Activated CD4-positive, alpha-beta T cell treated with anti-CD3 and anti-CD28 coated beads, Interleukin-2, amount 50 U/mL, for 48 hours (primary cell): ENCODE results near the gene REEP2.

ENCODE experiments used
- DNase-seq, 2 experiments: peaks; one replicate each; pipeline ENCODE4 v3.0.0-alpha.2; 2020

REEP2 gene

DNA sequence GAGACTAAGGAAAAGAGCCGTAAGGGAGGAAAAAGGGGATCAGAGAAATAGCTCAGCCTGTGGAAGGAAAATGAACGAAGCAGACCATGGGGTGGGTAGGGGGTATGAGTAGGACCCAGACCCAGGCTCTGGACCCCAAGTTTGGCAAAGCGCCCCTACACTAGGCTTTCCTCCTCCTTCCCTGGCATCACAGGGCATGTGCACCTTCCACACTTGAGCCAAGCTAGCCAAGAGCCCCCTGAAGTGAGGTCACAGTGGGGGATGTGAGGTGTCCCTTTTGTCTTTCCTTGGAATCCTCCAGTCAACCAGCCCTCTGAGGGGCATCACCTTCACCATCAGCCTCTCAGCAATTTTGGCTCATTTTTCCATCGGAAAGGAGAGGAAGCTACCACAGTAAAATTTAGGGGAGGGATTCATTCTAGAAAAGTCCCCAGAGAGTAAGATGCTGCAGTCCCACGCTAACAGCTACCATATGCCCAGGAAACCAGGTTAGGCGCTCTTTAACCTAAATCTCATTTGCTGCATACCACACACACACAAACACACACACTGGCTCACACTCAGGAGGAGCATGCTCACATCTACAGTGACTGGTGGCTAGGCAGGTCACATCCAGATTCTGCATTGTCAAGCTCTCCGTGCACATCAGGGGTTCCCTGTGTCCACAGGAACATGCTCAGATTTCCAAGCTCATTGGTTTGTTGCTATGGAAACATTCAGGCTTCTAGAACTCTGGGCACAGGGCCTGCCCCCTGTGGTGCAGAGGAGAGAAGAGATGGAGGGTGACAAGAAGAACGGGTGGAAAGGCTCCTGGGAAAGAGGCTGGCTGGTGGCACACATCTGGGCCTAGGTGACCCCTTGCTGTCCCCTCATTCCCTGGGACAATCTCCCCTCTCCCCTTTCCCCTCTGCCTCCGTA lies 9.9 kb downstream of the REEP2 start:
- no peak for DNase-seq

DNA sequence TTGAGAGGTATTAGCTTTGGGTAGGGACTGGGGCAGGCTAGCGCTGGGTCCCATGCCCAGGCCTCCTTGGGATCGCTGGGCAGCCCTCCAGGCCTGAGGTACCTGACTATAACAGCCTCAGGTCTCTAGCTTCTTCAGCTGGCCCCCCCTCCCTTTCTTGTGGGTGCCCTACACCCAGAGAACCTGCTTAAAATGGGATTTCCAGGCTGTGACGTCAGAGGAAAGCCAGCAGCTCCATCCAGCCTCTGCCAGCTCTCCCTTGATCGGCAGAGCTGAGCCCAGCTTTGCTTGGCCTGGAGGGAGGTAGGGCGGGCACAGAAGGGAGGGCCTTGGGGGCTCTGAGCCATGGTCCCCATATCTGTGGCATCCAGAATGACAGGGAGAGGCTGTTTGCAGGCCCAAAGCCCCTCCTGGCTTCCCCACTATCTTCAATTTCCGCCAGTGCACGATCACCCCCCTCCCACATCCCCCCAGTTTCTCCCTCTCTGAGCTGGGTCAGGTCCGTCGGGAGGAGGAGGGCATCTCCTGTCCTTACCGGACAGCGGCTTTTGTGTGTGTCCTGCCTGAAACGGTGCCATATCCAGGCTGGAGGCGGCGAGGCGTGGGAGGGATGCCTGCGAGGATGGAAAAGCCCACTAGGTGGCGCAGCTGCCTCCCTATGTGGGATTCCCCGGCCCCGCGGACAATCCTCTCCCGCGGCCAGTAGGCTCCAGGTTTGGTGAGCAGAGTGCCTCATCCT lies 10.8 kb downstream of the REEP2 start:
- DNase-seq = peak; percentile 92 to 94

DNA sequence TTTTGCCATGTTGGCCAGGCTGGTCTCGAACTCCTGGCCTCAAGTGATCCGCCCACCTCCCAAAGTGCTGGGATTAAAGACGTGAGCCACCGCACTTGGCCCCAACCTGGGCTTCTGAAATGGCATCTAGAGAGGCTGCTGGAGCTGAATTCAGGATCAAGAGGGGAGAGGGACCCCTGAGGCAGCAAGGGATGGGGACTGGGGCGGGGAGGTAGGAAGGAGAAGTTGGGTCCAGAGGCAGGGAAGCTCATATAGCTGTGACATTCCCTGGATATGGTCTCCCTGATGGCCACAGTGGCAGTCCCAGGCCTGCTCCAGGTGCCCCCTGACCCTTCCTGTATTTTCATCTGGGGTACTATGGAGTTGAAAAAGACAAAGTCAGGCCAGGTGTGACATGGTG lies 12.1 kb downstream of the REEP2 start:
- DNase-seq = no peak

DNA sequence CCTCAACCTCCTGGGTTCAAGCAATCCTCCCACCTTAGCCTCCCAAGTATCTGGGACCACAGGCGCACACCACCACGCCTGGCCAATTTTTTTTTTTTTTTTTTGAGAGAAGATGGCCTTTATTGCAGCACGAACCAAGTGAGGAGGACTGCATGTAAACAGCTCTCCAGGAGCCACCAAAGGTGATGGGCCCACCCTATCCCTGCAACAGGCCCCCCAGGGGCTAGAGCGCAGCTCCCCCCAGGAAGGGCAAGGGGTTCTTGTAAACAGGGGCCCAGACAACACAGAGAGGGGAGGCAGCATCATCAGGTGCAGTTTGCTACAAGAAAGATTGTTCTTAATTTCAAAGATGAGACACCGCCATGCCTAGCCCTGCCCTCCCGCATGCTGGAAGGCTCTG lies 13.9 kb downstream of the REEP2 start:
- DNase-seq = no peak

DNA sequence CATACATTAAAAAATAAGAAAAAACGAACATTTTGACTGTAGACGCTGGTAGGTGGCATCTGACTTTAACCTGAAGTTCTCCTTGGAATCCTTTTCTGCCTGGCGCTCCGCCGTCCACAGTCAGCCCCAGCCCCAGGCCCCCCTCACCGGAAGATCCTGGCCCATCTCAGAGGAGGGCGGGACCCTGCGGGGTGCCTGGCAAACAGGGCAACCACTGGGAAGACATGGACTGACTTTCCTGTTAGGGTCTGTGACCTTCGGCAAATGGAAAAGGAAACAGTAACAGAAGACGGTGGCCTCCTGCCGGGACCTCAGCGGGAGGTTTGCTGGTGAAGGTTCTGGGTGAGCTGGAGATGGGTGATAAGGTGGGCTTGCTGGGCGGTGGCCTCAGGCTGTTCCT lies 14.7 kb downstream of the REEP2 start:
- DNase-seq = no peak

DNA sequence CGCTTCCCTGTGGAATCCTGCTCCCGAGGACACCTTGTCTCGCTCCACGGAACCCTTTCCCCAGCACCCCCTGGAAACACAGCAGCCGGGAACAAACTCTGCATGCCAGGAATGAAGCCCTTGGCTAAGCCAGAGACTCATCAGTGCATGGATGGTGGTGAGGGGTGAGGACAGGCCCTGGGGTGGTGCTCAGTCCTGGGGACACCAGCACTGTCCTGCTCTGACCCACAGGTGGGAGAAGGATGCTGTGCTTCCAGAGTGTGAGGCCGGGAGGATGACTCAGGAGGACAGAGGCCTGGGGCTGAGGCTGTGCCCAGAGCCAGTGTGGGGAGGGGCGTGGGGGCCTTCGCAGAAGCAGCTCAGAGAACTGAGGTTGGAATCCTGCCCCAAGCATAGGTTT lies 15.3 kb downstream of the REEP2 start:
- DNase-seq = no peak

DNA sequence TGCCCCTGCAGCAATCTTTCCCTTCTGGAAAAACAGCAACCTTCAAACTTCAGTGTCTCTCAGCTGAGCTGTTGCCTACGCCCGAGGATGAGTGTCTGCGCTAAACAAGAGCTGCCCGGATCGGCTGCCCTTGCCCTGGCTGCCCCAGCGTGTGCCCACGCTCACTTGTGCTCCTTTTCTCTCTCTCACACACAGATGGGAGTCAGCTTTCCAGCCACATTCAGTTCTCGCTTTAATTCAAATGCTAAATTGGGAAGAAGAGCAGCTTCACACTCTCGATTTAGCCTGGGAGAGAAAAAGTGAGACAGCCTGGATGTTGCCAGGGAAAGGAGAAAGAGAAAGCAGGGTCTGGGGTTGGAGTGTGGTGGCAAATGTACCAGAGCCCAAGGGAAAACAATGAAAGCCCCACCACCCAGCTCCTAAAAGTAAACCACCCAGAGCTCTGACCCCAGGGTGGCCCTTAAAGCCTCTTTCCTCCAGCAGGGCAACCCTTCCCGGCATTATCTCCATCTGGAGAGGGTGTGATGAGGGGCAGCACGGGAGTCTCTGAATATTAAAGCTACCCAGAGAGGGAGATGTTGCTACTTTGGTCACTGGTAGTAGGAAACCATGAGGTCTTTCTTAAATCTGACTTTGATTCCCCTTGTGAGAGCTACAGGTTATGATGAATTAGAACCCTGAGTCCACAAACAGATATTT lies 16.5 kb downstream of the REEP2 start:
- no peak for DNase-seq

DNA sequence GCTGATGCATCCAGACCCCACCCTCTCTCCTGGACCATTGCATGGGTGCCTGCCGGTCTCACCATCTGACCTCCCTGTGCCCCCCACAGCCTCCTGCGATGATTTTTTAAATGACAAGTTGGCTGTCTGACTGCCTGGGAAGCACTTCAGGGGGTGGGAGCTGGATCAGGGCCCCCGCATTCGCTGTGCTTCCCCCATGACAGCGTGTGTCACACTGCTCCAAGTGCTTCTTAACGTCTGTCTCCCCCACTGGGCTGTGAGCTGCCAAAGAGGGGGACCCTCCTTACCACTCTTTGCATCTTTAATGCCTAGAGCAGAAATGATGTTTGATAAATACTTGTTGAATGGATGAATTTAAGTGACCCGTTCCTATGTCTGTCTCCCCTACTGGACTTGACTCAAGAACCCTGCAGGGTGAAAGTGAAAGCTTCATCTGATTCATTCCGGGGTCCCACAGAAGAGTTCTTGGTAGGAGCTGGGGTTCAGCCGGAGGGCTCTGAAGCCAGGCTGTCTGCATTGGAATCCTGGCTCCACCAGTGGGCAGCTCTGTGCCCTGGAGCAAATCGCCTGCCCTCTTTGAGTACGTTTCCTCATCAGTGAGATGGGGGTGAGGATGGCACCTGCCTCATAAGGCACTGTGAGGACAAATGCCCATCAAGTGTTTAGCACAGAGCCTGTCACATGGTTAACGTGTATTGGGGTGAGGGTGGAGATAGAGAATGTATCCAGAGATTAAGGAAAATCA lies 18.8 kb downstream of the REEP2 start:
- DNase-seq = no peak

DNA sequence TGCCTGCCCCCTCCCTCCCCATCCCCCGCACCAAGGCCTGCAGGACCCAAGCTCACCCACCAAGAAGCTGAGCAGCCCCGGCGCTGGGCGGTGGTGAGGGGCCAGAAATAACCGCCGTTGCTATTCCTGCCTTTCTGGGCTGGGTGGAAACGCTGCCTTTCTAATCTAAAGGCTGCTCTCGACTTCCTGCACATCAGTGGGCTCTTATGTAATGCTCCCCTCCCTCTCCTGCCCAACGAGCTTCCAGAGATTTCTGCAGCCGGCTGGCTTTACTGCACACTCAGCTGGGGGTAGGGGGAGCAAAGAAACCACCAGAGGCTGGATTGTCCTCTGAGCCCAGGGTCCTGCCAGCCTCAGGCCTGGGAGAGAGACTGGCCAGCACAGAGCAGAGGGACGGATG lies 19.5 kb downstream of the REEP2 start:
- no peak for DNase-seq

DNA sequence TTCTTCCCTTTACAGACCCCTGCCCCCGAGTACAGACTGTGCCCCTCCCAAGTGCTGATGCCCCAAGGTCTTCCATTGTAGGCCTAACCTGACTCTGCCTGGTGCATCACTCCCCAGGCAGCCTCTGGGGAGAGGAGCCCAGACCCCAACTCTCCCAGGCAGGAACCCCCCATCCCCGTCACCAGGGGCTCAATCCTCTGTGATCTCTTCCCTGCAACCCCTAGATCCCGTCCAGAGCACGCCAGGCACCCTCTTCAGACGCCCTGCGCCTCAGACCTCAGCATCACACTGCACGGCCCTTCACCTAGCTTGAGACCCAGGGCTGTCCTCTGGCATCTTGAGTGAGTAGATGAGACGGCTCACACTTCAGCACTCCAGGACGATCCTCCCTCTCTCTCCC lies 20.0 kb downstream of the REEP2 start:
- no peak for DNase-seq

DNA sequence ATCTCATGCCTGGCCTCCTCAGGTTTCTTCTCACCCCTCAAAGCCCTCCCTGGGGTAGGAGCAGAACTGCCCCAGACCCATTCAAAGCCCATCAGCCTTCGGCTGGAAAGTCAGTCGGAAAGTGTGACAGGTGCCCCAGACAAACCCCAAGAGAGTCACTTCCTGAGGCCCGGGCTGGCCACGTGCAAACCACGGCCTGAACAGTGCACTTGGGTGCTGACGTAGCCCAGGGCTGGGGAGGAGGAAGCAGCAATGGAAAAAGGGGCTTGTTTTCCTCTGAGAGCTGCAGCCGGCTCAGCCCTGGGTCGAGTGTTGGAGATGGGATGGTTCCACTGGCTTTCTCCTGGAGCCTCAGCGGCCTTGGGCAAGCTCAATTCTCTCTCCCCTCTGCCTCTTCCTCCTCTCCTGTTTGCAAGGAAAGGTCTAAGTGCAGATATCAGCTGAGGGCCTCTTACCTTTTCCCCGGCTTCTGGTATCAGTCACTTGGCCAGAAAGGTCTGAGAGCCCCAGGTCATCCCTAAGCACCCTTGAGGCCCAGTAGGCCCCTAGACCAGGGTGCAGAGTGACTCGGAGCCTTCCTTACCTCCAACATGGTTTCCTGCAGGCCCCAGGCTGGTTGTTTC lies 20.6 kb downstream of the REEP2 start:
- DNase-seq = peak; percentile 87 to 91

DNA sequence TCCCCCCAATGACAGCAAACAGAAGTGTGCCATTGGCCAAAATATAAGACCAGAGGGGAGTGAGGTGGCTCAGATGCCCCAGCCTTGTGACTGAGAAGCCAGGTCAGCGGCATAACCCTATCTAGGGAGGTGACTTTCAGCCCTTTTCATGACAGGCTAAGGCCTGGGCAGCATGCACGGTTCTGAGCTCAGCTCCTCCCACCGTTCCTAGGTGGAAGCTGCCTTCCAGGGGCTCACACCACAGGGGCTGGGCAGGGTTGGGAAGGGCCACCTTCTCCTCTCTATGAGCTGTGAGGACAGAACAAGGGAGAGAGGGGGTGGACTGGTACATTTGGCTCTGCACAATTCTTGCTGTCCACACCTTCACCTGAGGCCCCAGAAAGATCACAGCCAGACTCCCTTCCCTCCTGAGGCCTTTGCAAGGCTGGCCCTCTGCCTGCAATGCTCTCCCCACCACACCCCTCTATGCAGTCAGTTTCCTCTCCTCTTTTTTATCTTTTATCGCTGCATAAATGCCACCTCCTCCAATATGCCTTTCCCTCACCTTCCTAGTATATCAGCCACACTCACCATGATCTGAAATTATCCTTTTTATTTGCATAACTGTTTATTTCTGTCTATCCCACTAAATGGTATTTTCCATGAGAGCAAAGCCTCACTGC lies 21.3 kb downstream of the REEP2 start:
- no peak for DNase-seq

DNA sequence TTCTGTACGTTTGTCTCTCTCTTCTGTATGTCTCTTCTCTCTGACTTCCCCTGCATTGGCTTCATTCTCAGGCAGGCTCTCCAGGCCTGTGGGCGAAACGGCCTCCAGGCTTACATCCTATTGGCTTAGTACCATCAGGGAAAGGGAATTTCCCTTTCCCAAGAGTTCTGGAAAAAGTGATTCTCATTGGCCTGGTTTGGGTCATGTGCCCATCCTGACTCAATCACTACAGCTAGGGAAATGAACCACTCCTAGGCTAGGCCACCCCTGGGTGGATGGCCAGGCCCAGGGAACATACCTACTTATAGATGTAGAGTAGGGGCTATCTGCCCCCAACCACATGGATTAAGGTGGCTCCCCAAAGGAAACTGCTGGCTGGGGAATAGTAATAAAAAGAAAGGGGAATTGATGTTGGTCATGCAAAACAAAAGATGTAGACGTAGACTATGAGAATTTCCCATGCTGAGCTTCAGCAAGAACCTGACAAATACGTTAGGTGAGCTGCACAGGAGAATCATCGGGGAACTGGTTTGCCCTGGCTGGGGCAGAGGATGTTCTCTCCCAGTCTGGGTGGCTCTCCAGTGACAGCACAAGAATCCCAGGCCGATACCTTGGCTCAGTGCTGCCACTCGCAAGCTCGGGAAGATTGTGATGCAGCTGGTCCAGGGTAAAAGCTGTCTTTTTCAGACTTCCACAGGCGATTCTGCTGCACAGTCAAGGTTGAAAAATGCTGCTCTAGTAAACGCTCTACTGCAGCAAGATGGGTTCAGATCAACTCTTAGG lies 22.7 kb downstream of the REEP2 start:
- DNase-seq = no peak

DNA sequence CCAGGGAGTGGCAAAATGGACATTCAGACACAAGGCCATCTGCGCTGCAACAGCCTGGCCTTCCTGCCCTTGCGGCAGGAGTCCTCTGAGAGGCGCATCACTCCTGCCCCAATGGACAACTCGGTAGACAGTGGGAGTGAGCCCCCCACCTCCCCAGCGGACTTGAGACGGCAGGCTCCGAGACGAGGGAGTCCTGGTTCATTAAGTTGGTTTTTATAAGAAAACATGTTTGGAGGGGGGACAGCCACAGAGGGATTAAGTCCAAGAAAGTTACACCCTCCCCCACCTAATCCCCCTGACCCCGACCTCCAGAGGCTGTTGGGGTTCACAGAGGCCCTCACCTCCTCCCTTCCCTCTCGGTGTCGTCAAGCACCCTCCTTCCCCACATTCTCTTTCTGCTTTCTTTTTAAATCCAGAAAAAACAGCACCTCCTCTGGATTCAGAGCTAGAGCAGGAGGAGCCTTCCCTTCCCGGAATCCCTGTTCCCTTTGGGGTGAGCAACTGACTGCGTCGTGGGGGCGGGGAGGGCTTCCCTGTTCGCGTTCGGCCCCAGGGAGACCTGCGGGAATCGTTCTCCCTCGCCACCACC lies 24.7 kb downstream of the REEP2 start:
- DNase-seq = no peak

DNA sequence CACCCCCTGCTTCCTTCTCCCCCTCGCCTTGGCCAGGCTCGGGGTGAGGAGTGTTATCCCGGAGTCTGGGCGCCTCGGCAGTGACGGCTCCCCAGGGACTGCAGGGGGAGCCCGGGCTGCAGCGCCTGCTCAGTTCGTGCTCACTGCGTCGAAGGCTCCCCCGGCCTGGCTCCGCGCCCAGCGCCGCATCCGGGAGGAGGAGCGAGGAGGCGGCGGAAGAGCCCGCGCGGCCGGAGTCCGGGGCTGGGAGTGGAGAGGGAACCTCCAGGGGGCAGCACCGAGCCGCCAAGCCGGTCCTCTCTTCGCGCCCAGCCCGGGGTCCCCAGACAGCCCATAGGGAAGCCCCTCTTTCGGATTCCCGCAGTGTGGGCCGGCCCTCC lies 25.1 kb downstream of the REEP2 start:
- DNase-seq = peak; percentile 94

DNA sequence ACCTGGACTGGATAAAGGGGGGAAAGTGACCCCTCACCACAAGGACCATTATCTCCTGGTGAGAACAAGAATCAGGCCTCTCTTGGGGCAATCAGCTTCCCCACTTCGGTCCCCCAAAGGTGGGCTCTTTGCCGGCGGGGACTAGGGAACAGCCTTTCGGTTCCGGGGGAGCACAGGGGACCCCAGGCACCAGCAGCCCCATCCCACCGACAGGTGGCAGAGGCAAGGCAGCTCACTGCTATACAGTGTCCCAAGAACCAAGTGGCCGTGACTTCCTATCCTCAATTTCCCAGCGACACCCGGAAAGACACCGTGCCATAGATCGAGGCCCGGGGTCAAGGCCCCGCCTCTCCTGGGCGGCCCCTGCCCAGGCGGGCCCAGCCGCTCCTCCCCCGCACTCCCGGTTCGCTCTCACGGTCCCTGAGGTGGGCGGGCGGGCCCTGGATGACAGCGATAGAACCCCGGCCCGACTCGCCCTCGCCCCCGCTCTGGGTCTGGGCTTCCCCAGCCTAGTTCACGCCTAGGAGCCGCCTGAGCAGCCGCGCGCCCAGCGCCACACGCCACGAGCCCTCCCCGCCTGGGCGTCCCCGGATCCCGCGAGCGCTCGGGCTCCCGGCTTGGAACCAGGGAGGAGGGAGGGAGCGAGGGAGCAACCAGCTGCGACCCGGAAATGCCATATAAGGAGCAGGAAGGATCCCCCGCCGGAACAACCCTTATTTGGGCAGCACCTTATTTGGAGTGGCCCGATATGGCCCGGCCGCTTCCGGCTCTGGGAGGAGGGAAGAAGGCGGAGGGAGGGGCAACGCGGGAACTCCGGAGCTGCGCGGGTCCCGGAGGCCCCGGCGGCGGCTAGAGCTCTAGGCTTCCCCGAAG lies 25.8 kb downstream of the REEP2 start:
- peak; percentile 95 to 96 for DNase-seq

DNA sequence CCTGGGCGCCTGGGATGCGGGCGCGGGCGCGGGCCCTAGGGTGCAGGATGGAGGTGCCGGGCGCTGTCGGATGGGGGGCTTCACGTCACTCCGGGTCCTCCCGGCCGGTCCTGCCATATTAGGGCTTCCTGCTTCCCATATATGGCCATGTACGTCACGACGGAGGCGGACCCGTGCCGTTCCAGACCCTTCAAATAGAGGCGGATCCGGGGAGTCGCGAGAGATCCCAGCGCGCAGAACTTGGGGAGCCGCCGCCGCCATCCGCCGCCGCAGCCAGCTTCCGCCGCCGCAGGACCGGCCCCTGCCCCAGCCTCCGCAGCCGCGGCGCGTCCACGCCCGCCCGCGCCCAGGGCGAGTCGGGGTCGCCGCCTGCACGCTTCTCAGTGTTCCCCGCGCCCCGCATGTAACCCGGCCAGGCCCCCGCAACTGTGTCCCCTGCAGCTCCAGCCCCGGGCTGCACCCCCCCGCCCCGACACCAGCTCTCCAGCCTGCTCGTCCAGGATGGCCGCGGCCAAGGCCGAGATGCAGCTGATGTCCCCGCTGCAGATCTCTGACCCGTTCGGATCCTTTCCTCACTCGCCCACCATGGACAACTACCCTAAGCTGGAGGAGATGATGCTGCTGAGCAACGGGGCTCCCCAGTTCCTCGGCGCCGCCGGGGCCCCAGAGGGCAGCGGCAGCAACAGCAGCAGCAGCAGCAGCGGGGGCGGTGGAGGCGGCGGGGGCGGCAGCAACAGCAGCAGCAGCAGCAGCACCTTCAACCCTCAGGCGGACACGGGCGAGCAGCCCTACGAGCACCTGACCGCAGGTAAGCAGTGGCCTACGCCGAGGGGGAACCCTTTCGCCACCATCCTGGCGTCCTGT lies 26.6 kb downstream of the REEP2 start, which contains the start of gene EGR1:
EGR1 (plus strand) TSS at position 219 of the 864 bp plus-strand sequence; CDS start at position 502, 283 bp downstream.
- DNase-seq = peak; percentile 95 to 96
